ENCODE measurements around the gene KDM8.

- TF ChIP-seq POLR2A (IDR thresholded peaks at IDR 0.05; ENCODE audit: low read depth, low read length) (no peak), CTCF (IDR thresholded peaks at IDR 0.05; ENCODE audit: extremely low read depth in 1 of 2, insufficient read depth in 1 of 2, low read depth in 1 of 2, low read length in 2 of 2) (no peak), EZH2 (IDR thresholded peaks at IDR 0.05; ENCODE audit: borderline replicate concordance, low read depth, low read length, severe bottlenecking) (no peak), JUN (IDR thresholded peaks at IDR 0.05; ENCODE audit: borderline replicate concordance, insufficient read depth, insufficient read length, low read depth) (no peak), POLR2AphosphoS5 (IDR thresholded peaks at IDR 0.05; ENCODE audit: insufficient read depth, low read depth, low read length) (no peak), MYC (IDR thresholded peaks at IDR 0.05; ENCODE audit: low read depth, low read length) (no peak)
These were observed 11.9 kb upstream of the KDM8 start for GRCh38 chr16:27191352-27191924.
